Neural progenitor cell (in vitro differentiated cells): ENCODE measurements around the gene DHRS3.

ENCODE experiments used
- CTCF ChIP-seq: fragments of 200-600 bp; sonication (generic); IDR thresholded peaks from 2 replicates; pipeline ENCODE4 v1.5.1; 2017; ENCODE audit warnings: antibody characterized with exemption, mild to moderate bottlenecking
- EZH2 ChIP-seq: fragments of 200-600 bp; sonication (generic); IDR thresholded peaks from 2 replicates; pipeline ENCODE4 v1.6.1; 2017; ENCODE audit warnings: antibody characterized with exemption, mild to moderate bottlenecking, moderate library complexity

DNA sequence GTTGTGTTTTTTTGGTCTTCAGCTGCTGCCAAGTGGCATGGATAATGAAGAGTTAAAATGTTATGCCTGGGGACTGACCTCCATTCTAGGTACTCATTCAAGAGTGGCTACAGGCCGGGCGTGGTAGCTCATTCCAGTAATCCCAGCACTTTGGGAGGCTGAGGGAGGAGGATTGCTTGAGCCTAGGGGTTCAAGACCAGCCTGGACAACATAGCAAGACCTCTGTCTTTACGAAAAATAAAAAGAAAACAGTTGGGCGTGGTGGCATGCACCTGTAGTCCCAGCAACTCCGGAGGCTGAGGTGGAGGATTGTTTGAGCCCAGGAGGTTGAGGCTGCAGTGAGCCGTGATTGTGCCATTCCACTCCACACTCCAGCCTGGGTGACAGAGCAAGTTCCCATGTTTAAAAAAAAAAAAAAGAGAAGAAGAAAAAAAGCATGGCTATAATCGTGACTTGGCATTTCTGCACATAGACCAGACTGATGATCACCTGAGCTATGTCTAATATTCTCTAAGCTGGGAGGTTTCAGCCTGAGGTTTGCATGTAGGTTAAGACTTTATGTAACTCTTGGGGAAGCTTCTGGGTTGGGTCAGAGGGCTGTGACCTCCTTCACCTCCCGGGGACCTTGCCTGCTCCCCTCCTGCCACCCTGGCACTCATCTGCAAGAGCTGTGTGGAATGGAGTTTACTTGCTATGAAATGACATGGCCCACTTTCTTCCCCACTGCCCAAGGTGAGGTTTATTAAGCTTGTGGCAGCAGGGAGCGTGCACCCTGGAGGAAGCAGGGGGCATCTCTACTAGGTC lies 51.3 kb downstream of the DHRS3 start:
- TF ChIP-seq CTCF = no peak
- TF ChIP-seq EZH2 = no peak
